SK-N-SH treated with all-trans-retinoic acid at 6 μM for 48 hours (cell line): ENCODE measurements around the gene DOCK7.

Experiments used
- BACH2 ChIP-seq: fragments of 250-450 bp; sonication (Bioruptor Pico); IDR thresholded peaks from 2 replicates; pipeline ENCODE4 v1.9.0; 2021; ENCODE audit warnings: mild to moderate bottlenecking, borderline replicate concordance
- CSDC2 ChIP-seq: fragments of 250-450 bp; sonication (Bioruptor Pico); IDR thresholded peaks from 2 replicates; pipeline ENCODE4 v1.5.0; 2020; ENCODE audit warnings: mild to moderate bottlenecking, moderate library complexity
- ESRRG ChIP-seq: fragments of 250-450 bp; sonication (Bioruptor Pico); IDR thresholded peaks from 2 replicates; pipeline ENCODE4 v1.6.1; 2021; ENCODE audit warnings: mild to moderate bottlenecking
- SNAI2 ChIP-seq: fragments of 250-450 bp; sonication (Bioruptor Pico); IDR thresholded peaks from 2 replicates; pipeline ENCODE4 v1.5.0; 2020; ENCODE audit warnings: mild to moderate bottlenecking, moderate library complexity
- ZFP30 ChIP-seq: fragments of 450-650 bp; formaldehyde crosslinking; IDR thresholded peaks from 2 replicates; pipeline ENCODE4 v1.5.0; 2022; ENCODE audit warnings: mild to moderate bottlenecking, moderate library complexity
- ZNF70 ChIP-seq: fragments of 450-650 bp; formaldehyde crosslinking; IDR thresholded peaks from 2 replicates; pipeline ENCODE4 v1.5.0; 2020; ENCODE audit warnings: mild to moderate bottlenecking, moderate library complexity

- TF ChIP-seq ESRRG (CRISPR knock-in tag): no peak
- no peak for TF ChIP-seq CSDC2 (CRISPR knock-in tag)
- TF ChIP-seq SNAI2 (CRISPR knock-in tag): no peak
- TF ChIP-seq ZFP30 (CRISPR knock-in tag): no peak
- no peak for TF ChIP-seq ZNF70 (CRISPR knock-in tag)
- no peak for TF ChIP-seq BACH2 (CRISPR knock-in tag)
Observed at GRCh38 chr1:62487956-62488355, 200.2 kb downstream of the DOCK7 start.
